IPS-20b (cell line): Measurements from ENCODE around the gene CHST12.

Source experiments
- H3K27ac ChIP-seq: one replicate; pipeline ENCODE4 v1.5.1; 2013; ENCODE audit warnings: low read length
- H3K27me3 ChIP-seq: 2 replicates; pipeline ENCODE4 v1.6.1; 2013; ENCODE audit warnings: mild to moderate bottlenecking, low read length, inconsistent platforms; ENCODE audit not compliant: insufficient read depth
- H3K36me3 ChIP-seq: 2 replicates; pipeline ENCODE4 v1.6.1; 2013; ENCODE audit warnings: low read depth, mild to moderate bottlenecking, inconsistent platforms, low read length, moderate library complexity; ENCODE audit not compliant: insufficient read depth
- H3K4me1 ChIP-seq: 2 replicates; pipeline ENCODE4 v1.6.1; 2013; ENCODE audit warnings: mild to moderate bottlenecking, control low read depth, inconsistent platforms, low read length, moderate library complexity; ENCODE audit not compliant: insufficient read depth
- H3K4me3 ChIP-seq: 2 replicates; pipeline ENCODE4 v1.5.1; 2013; ENCODE audit warnings: mild to moderate bottlenecking, low read length, inconsistent platforms
- H3K9ac ChIP-seq: 2 replicates; pipeline ENCODE4 v1.6.1; 2013; ENCODE audit warnings: low read depth, mild to moderate bottlenecking, inconsistent platforms, low read length, moderate library complexity
- H3K9me3 ChIP-seq: 2 replicates; pipeline ENCODE4 v1.6.1; 2013; ENCODE audit warnings: mild to moderate bottlenecking, low read depth, low read length, inconsistent platforms; ENCODE audit not compliant: insufficient read depth

CHST12 gene

DNA sequence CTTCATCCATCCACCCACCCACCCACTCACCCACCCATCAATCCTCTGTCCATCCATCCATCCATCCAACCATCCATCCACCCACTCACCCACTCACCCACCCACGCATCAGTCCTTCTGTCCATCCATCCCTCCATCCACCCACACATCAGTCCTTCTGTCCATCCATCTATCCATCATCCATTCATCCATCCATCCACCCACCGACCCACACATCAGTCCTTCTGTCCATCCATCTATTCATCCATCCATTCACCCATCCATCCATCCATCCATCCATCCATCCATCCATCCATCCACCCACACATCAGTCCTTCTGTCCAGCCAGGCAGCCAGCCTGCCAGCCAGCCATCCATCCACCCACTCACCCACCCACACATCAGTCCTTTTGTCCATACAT, 88.6 kb downstream of the CHST12 start:
- Histone ChIP-seq H3K4me3 (no peak overlapping the region), H3K27me3 (no peaks in the 10 kb centered on the region), H3K9ac (no peak overlapping the region), H3K4me1 (no peaks in the 10 kb centered on the region; the same call in 1 of the 2 replicates), H3K36me3 (no peaks in the 10 kb centered on the region), H3K9me3 (no peaks in the 10 kb centered on the region), H3K27ac (no peak overlapping the region)

DNA sequence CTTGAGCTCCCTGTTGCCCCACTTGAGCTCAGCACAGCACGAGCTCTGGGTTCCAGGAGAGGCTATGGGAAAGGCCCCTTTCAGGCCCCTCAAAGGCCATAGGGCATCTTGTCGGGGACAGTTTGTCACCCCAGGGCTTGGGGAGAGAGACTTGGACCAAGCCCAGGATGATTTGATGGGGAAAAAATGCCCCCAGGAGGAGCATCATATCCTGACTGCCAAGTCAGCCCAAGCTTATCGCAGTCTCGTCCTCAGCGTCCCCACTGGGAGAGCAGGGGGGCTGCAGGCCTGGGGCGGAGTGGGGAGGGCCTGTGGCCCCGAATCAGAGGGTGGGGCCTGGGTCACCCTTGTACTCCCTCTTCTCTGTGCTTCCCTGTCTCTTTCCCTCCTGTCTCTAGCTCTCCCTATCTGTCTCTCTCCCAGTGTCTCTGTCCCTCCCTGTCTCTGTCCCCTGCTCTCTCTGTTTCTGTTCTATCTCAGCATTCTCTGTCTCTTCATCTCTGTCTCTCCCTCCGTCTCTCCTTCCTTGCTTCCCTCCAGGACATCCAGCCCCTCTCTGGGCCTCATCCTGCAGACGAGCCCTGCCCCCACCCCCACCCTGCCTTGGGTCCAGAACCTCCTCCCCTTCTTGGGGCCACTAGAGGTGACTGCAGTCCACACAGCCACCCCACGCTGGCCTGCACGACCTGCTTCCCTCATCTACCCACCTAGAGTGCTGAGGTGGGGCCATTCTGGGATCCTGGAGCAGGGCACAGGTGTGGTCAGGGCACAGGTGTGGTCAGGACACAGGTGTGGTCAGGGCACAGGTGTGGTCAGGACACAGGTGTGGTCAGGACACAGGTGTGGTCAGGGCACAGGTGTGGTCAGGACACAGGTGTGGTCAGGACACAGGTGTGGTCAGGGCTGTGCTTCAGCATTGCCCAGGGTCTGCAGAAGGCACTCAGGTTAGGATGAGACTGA, 90.1 kb downstream of the CHST12 start:
- no peak overlapping the region for H3K9ac ChIP-seq
- no peaks in the 10 kb centered on the region for H3K27me3 ChIP-seq
- H3K27ac ChIP-seq, result no peak overlapping the region
- H3K36me3 ChIP-seq, result no peaks in the 10 kb centered on the region
- no peaks in the 10 kb centered on the region for H3K9me3 ChIP-seq
- H3K4me3 ChIP-seq, result no peak overlapping the region
- H3K4me1 ChIP-seq, result peaks cover 5% of the 10 kb centered on the region; the same call in 1 of the 2 replicates

DNA sequence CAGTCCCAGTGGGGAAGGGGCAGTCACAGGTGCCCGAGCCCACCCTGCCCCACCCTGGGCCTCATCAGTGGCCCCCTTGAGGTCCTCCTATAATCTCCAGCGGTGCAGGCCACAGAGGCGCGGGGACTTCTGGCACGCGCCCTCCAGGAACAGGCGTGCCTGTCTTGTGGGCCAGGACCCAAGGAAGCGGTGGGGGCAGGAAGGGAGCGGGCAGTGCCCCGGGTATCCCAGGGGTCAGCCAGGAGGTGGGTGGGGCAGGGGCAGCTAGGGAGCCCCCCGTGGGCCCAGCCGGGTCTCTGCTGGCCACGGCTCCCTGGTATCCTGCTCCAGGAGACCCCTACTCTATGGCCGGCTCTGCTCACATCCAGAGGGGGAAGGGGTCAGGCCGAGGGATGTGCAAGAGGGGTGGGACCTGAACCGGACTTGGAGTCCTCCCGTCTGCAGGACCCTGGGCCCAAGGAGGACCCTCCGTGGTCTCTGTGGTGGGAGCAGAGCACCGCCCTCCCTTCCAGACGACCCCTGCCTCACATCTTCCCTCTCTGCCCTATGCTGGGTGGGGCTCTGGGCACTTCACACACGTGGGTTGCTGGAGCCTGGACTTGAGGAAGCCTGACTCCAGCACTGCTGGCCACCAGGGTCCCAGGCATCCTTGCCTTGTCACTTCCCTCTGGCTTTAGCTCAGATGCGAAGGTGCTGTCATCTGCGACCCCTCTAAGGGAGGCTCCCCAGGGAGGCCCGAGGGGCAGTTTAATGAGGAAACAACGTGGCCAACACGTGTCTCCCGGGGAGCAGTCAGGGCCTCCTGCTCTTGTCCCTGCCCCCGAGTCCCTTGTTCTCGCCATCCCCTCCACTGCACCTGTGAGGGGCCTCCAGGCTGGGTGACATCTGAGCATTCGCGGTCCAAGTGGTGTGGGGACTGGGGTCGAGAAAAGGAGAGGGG, 91.0 kb downstream of the CHST12 start:
- Histone ChIP-seq H3K9me3 (no peaks in the 10 kb centered on the region), H3K27ac (no peak overlapping the region), H3K27me3 (no peaks in the 10 kb centered on the region), H3K9ac (no peak overlapping the region), H3K4me1 (peaks cover 9% of the 10 kb centered on the region; the same call in 1 of the 2 replicates), H3K4me3 (no peak overlapping the region), H3K36me3 (no peaks in the 10 kb centered on the region)

DNA sequence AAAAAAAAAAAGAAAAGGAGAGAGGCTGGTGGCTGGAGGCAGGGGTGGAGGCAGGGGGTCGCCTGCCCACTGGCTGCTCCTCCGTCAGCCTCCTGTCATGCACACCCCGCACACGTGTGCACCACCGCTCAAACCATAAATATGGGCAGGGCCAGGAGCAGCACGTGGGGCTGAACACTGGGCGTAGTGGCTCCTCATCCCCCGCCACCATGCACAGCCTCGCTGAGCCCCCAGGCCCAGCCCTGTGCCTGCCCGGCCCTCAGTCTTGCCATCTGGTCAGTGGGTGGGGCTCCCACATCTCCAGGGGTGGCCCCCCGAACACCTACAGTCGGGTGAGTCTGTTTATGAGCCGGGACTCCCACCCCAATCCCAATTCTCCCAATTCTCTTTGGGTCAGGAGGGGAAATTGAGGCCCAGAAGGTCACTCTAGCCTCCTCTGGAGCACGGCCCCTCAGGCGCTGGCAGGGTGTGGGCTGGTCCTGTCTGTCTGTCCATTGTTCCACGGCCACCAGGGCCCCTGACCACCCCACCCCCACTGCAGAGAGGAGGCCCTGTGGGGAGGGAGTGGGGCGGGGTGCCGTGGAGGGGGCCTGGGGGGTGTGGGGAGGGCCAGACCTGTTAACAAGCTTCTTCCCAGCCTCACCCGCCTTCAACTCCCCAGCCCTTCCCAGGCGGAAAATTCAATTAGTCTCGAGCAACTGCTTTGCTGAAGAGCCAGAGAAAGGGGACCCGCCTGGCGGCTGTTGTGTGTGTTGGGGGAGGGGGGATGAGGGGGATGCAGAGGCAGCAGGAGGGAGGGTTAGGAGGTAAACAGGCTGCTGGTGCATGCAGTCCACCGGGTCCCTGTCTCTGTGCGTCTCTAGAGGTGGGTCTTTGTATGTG, 92.2 kb downstream of the CHST12 start:
- no peaks in the 10 kb centered on the region for H3K27me3 ChIP-seq
- H3K27ac ChIP-seq, result no peak overlapping the region
- H3K9me3 ChIP-seq, result no peaks in the 10 kb centered on the region
- H3K4me1 ChIP-seq, result peaks cover 13% of the 10 kb centered on the region; the same call in 1 of the 2 replicates
- H3K4me3 ChIP-seq, result no peak overlapping the region
- H3K36me3 ChIP-seq, result no peaks in the 10 kb centered on the region
- peak overlapping the region; percentile 53; the same call in 1 of the 2 replicates for H3K9ac ChIP-seq

DNA sequence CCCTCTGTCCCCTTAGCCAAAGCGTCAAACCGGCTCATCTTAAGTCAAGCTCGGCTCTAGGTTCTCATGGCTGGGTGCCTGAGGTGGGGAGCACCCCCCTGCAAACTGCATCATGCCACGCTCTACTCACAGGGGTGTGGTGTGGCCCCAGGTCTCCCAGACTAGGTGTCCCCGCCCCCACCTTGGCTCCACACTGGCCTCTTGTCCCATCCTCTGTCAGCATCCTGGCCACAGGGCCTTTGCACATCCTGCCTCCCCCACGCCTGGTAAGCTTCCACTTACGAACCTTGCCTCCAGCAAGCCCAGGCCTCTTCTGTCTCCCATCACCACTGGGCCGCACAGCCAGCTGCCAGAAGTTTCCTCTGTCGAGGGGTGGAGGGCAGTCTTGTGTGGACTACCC, 93.0 kb downstream of the CHST12 start:
- no peaks in the 10 kb centered on the region for H3K9me3 ChIP-seq
- H3K9ac ChIP-seq, result no peak overlapping the region
- no peaks in the 10 kb centered on the region for H3K27me3 ChIP-seq
- H3K4me1 ChIP-seq, result peaks cover 13% of the 10 kb centered on the region; the same call in 1 of the 2 replicates
- no peak overlapping the region for H3K4me3 ChIP-seq
- H3K36me3 ChIP-seq, result no peaks in the 10 kb centered on the region
- no peak overlapping the region for H3K27ac ChIP-seq

DNA sequence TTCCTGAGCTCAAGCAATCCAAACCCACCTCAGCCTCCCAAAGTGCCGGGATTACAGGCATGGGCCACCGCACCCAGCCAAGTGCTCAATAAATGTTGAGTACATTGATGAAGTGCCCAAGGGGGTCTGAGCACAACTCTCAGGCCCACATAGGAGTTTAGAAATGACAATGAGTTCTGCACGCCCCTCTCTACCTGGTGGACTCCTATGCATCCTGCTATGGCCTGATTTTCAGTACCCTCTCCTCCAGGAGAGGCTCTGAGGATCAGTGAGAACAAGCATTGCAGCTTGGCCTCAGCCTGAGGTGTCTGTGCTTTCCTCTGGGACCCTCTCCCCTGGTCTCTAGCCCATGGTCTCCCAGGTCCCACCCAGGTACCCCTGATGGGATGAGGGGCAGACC, 93.7 kb downstream of the CHST12 start:
- Histone ChIP-seq H3K9me3 (no peaks in the 10 kb centered on the region), H3K27me3 (no peaks in the 10 kb centered on the region), H3K9ac (no peak overlapping the region), H3K4me3 (no peak overlapping the region), H3K4me1 (peaks cover 13% of the 10 kb centered on the region; the same call in 1 of the 2 replicates), H3K36me3 (no peaks in the 10 kb centered on the region), H3K27ac (no peak overlapping the region)

DNA sequence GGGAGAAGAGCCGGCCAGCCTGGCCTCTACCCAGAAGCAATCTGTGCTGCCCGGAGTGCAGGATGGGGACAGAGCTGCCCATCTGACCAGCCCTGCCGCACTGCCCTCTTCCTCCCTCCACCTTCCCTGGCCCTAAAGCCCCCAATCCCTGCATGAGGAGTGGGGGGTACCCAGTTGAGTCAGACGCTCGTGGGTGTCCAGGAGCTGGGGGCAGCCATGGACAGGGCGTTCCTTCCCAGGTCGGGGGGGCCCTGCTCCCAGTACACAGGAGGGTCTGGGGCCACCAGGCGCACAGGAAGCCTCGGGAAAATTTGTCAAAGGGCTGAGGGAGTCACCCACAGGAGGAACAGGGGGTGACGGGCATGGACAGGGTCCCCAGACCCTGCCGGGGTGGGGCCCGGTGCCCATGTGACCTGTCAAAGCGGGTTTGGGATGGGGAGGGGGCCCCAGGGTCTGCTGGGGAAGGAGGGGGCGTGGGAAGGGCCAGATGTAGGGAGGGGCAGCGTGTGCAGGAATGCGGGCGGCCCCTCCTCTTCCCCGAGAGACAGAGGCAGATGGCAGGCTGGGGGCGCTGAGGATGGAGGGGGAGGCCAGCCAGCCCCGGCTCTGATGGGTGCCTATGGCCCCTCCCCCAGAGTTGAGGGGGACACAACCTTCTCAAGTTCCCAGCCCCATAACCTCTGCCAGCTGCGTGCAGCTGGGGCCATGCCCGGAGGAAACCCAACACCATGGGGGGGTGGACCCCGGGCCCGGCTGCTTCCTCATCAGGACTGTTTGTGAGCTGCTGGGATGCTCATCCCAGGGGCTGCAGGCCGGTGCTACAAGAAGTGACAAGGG, 94.3 kb downstream of the CHST12 start:
- no peak overlapping the region for H3K27ac ChIP-seq
- no peak overlapping the region for H3K9ac ChIP-seq

More for the DNA sequence above, 94.3 kb downstream of the CHST12 start:
- Histone ChIP-seq H3K4me3 (no peak overlapping the region), H3K4me1 (peaks cover 13% of the 10 kb centered on the region; the same call in 1 of the 2 replicates), H3K27me3 (no peaks in the 10 kb centered on the region), H3K36me3 (no peaks in the 10 kb centered on the region), H3K9me3 (no peaks in the 10 kb centered on the region)
